MCF 10A (cell line): ENCODE data around the gene KAT2B. TPM values are rescaled to one million over a fixed set of nuclear protein-coding genes. Genes with fewer than 3 reads are reported as not detected.
A peak's percentile ranks its signal among the peaks of the same experiment; 100 is the strongest.

Experiments used
- BruUV-seq: library from RNA; stranded (reverse); fragments of 400-500 nt; replicated peaks from 2 replicates; lab custom pipeline; 2021; lab: Mats Ljungman, UMichigan
- CTCF ChIA-PET: fragments of 300-600 bp; sonication (Branson Sonifier 250); formaldehyde crosslinking; extraction: SDS; loops from one replicate; lab custom pipeline; 2021; ENCODE audit warnings: antibody characterized with exemption, inconsistent platforms; lab: Yijun Ruan, JAX
- POLR2A ChIA-PET: fragments of 300-600, 350-650 bp; sonication (Branson Sonifier 250); formaldehyde crosslinking; extraction: SDS; loops from one replicate; lab custom pipeline; 2020; ENCODE audit warnings: antibody characterized with exemption, inconsistent platforms; lab: Yijun Ruan, JAX
- DNase-seq: peaks from one replicate; pipeline ENCODE4 v3.0.0-alpha.2; 2018; ENCODE audit not compliant: unreplicated experiment
- H3K27ac Mint-ChIP-seq: one replicate; pipeline ENCODE4 v1.8.0; 2022; ENCODE audit warnings: mild to moderate bottlenecking, low read depth, mixed read lengths; ENCODE audit not compliant: unreplicated experiment
- H3K27me3 Mint-ChIP-seq: one replicate; pipeline ENCODE4 v1.8.0; 2022; ENCODE audit warnings: mixed read lengths; ENCODE audit not compliant: insufficient read depth, unreplicated experiment
- H3K36me3 Mint-ChIP-seq: one replicate; pipeline ENCODE4 v1.8.0; 2022; ENCODE audit warnings: mild to moderate bottlenecking, moderate library complexity, mixed read lengths; ENCODE audit not compliant: insufficient read depth, unreplicated experiment
- H3K4me1 Mint-ChIP-seq: one replicate; pipeline ENCODE4 v1.8.0; 2022; ENCODE audit warnings: mixed read lengths; ENCODE audit not compliant: insufficient read depth, unreplicated experiment
- H3K4me3 Mint-ChIP-seq: one replicate; pipeline ENCODE4 v1.8.0; 2022; ENCODE audit warnings: mild to moderate bottlenecking, moderate library complexity, mixed read lengths; ENCODE audit not compliant: unreplicated experiment
- H3K9me3 Mint-ChIP-seq: one replicate; pipeline ENCODE4 v1.8.0; 2022; ENCODE audit warnings: mixed read lengths; ENCODE audit not compliant: unreplicated experiment
- CTCF ChIP-seq: fragments of 200-600 bp; IDR thresholded peaks from one replicate; pipeline ENCODE4 v1.8.0; 2022; ENCODE audit warnings: antibody characterized with exemption, mild to moderate bottlenecking; ENCODE audit not compliant: unreplicated experiment
- intact Hi-C: fragments of 100-400 bp; cut with micrococcal nuclease; formaldehyde crosslinking; loops from 2 replicates; pipeline ENCODE4 v1.14.1; 2022
- total RNA-seq: library from RNA; stranded (reverse); gene quantifications from 2 replicates; pipeline ENCODE4 v1.2.3, GENCODE V29; 2022

KAT2B gene
- total RNA-seq, 1 experiment from 2014 or later: 9.4 TPM

GRCh38 chr3:20185679-20186599, 145.7 kb downstream of the KAT2B start, which contains the start of gene SGO1:
TSS of gene SGO1 (minus strand) at chr3:20186206. CDS start at chr3:20184027, 2,179 bp downstream.
- intact Hi-C loops: loop anchor here (1.0 to 5.0 kb wide), 4 partner anchors 132 to 299 kb away; partner anchors contain the start of gene KAT2B
- H3K27ac Mint-ChIP-seq: no peak within 1 kb of the TSS
- H3K9me3 Mint-ChIP-seq: no peaks in the 10 kb centered on the region
- BruUV-seq: TSS peak; percentile 72
- TF ChIP-seq CTCF: no peak
- POLR2A ChIA-PET: interaction anchor here (0.5 to 6.6 kb wide), 17 partner anchors 10 to 1785 kb away, joined by 3 to 71 read pairs (median 5); partner anchors contain the start of gene KAT2B
- peak; percentile 98 for DNase-seq
- no peak within 1 kb of the TSS for H3K4me3 Mint-ChIP-seq
- no peaks in the 10 kb centered on the region for H3K27me3 Mint-ChIP-seq
- CTCF ChIA-PET: interaction anchor here (0.6 to 1.4 kb wide), 6 partner anchors 7 to 1426 kb away, joined by 3 to 5 read pairs (median 4); no protein-coding TSS in a partner anchor
- no peaks in the 10 kb centered on the region for H3K36me3 Mint-ChIP-seq
- no peaks in the 10 kb centered on the region for H3K4me1 Mint-ChIP-seq

- no peak overlapping the region for H3K27ac Mint-ChIP-seq
- intact Hi-C loops: loop anchor here (1.0 to 5.0 kb wide), 4 partner anchors 132 to 299 kb away; partner anchors contain the start of gene KAT2B
- ChIA-PET POLR2A (interaction anchor here (0.5 to 6.6 kb wide), 14 partner anchors 10 to 1050 kb away, joined by 3 to 71 read pairs (median 4); partner anchors contain the start of gene KAT2B), CTCF (interaction anchor here (0.6 to 1.4 kb wide), 6 partner anchors 8 to 1426 kb away, joined by 3 to 5 read pairs (median 4); no protein-coding TSS in a partner anchor)
- H3K27me3 Mint-ChIP-seq: no peaks in the 10 kb centered on the region
- DNase-seq: no peak
- H3K4me3 Mint-ChIP-seq: no peak overlapping the region
- no peaks in the 10 kb centered on the region for H3K9me3 Mint-ChIP-seq
- TSS peak; percentile 95 for BruUV-seq
- no peaks in the 10 kb centered on the region for H3K4me1 Mint-ChIP-seq
- no peak for TF ChIP-seq CTCF
- no peaks in the 10 kb centered on the region for H3K36me3 Mint-ChIP-seq
These were observed 146.4 kb downstream of the KAT2B start for GRCh38 chr3:20186600-20187004.

- no peaks in the 10 kb centered on the region for H3K4me1 Mint-ChIP-seq
- BruUV-seq: no TSS peak
- no peaks in the 10 kb centered on the region for H3K9me3 Mint-ChIP-seq
- no peak for TF ChIP-seq CTCF
- no peaks in the 10 kb centered on the region for H3K27me3 Mint-ChIP-seq
- intact Hi-C loops: no loop called here
- no peak overlapping the region for H3K4me3 Mint-ChIP-seq
- no peak for DNase-seq
- H3K36me3 Mint-ChIP-seq: no peaks in the 10 kb centered on the region
- no peak overlapping the region for H3K27ac Mint-ChIP-seq
- ChIA-PET CTCF (no interaction called here), POLR2A (no interaction called here)
These were observed 150.7 kb downstream of the KAT2B start for GRCh38 chr3:20190991-20191390.
